GM10248 (cell line): ENCODE data around the gene NFATC3.

Experiments used
- CTCF ChIA-PET: fragments of 300-600 bp; sonication (Branson Sonifier 250); formaldehyde crosslinking; extraction: SDS; loops from one replicate; lab custom pipeline; 2021; ENCODE audit warnings: antibody characterized with exemption; lab: Yijun Ruan, JAX
- POLR2A ChIA-PET: fragments of 350-650 bp; sonication (Branson Sonifier 250); formaldehyde crosslinking; extraction: SDS; loops from one replicate; lab custom pipeline; 2020; ENCODE audit warnings: antibody characterized with exemption; lab: Yijun Ruan, JAX
- DNase-seq: peaks from one replicate; pipeline ENCODE4 v3.0.0; 2012; ENCODE audit errors: extremely low spot score
- TF ChIP-seq, protein P1 (sequence below): IDR thresholded peaks from 2 replicates; pipeline ENCODE4 v1.5.1; 2012; ENCODE audit warnings: mild to moderate bottlenecking, low read depth; ENCODE audit errors: extremely low read depth, missing control alignments, control extremely low read depth

Gene NFATC3

DNA sequence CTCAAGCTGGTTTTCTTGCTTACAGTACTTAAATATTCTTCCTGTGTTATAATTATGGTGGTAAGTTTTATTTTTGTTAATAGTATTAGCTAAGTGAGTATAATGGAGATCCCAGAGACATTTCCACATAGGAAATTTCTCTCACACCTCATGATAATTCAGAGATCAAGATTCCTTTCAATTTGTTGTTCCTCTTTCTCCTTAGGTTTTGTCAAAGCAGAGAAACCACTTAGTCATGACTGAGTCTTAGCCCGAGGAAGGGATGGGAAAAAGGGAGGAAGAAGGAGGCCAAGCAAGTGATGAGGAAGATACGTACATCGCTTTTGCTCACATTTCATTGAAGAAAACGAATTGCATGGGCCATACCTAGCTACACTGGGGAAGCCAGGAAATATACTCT is 132.3 kb downstream of the NFATC3 start:
- TF ChIP-seq, protein P1, sequence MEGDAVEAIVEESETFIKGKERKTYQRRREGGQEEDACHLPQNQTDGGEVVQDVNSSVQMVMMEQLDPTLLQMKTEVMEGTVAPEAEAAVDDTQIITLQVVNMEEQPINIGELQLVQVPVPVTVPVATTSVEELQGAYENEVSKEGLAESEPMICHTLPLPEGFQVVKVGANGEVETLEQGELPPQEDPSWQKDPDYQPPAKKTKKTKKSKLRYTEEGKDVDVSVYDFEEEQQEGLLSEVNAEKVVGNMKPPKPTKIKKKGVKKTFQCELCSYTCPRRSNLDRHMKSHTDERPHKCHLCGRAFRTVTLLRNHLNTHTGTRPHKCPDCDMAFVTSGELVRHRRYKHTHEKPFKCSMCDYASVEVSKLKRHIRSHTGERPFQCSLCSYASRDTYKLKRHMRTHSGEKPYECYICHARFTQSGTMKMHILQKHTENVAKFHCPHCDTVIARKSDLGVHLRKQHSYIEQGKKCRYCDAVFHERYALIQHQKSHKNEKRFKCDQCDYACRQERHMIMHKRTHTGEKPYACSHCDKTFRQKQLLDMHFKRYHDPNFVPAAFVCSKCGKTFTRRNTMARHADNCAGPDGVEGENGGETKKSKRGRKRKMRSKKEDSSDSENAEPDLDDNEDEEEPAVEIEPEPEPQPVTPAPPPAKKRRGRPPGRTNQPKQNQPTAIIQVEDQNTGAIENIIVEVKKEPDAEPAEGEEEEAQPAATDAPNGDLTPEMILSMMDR = no peak
- ChIA-PET POLR2A (no interaction called here), CTCF (interaction anchor here (1.1 to 2.6 kb wide), 7 partner anchors 9 to 550 kb away, joined by 3 to 16 read pairs (median 4); no protein-coding TSS in a partner anchor)
- DNase-seq = no peak

DNA sequence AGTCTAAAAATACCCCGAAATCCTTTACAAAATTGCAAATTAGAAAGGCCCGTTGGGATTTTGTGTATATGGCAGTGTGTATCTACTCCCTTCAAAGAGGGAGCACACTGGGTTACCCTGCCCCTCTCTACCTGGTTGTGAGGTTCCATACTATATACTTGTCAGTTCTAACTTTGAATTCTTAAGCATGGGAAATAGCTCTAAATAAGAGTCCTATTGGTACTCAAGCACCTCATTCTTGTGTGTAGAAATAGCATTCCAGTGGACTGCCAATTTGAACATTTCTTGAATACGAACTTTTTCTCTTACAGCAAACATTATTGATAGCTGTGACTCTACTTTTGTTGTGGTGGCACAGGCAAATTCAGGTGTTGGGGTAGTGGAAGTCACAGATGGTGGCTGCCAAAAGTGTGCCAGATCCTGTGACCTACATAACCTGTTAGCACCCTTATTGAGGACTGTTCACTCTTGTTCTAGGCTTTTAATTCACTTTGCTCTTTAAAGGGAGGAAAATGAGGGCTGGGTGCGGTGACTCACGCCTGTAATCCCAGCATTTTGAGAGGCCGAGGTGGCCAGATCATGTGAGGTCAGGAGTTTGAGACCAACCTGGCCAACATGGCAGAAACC is 134.7 kb downstream of the NFATC3 start:
- ChIA-PET POLR2A (interaction anchor here (0.6 kb wide), 1 partner anchor 100 kb away, joined by 5 read pairs; no protein-coding TSS in a partner anchor), CTCF (interaction anchor here (0.9 to 2.8 kb wide), 4 partner anchors 8 to 547 kb away, joined by 3 to 12 read pairs (median 5); no protein-coding TSS in a partner anchor)
- DNase-seq = no peak
- TF ChIP-seq, protein P1 = no peak

DNA sequence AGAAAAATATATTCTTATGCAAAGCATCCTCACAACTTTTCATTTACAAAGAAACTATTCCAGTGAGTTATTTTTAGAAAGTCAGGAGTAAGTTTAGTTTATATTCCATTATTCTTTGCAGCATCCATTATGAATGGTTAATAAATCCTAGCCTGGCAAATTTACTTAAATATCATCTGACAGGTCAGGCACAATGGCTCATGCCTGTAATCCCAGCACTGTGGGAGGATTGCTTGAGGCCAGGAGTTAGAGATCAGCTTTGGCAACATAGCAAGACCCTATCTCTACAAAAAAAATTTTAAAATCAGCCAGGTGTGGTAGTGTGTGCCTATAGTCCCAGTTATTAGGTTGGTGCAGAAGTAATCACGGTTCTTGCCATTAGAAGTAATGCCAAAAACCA is 137.9 kb downstream of the NFATC3 start:
- no peak for DNase-seq
- ChIA-PET POLR2A (no interaction called here), CTCF (interaction anchor here (1.5 kb wide), 1 partner anchor 12 kb away, joined by 3 read pairs; no protein-coding TSS in a partner anchor)
- TF ChIP-seq, protein P1 = no peak

DNA sequence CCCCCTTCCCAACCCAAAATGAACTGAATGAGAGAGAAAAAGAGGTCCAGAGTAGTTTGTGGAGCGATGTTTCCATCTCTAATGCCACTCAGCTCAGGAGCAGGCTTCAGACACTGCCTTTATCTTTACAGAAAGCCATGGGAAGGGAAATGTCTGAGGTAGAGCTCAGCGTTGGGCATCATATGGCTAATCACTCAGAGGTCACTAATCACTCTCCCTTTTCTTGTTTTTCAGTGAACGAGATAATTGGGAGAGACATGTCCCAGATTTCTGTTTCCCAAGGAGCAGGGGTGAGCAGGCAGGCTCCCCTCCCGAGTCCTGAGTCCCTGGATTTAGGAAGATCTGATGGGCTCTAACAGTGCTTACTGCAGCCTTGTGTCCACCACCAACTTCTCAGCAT is 140.9 kb downstream of the NFATC3 start:
- CTCF ChIA-PET = interaction anchor here (0.9 to 2.4 kb wide), 5 partner anchors 9 to 410 kb away, joined by 3 to 12 read pairs (median 6); partner anchors contain the start of gene PSMB10
- TF ChIP-seq, protein P1 = no peak

DNA sequence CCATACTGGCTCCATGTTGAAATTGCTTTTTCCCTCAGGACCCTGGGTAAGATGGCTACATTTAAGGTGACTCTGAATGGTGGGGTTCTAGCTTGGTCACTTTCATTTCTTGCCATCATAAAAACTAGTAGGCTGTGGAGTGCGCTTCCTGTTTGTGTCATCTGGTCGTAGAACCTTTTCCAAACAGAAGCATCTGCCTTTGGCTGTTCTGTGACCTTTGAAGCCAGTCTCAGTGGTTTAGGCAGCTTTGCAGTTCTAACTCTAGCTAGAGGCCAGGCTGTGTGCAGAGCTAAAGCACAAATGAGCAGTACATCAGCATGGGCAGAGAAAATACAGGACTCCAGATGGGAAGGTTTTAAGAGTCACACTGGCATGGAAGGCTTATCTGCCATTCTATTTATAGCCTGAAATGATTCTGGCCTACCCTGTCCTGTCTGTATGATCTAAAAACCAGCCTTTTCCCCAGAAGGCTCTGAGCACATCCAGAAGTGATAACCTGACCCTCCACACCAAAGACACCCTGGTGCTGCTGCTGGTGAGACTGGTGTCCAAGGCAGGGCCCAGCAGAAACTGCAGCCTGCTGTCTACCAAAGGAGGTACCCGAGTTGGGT is 142.1 kb downstream of the NFATC3 start:
- DNase-seq = no peak
- CTCF ChIA-PET = interaction anchor here (1.3 to 2.4 kb wide), 17 partner anchors 8 to 411 kb away, joined by 3 to 12 read pairs (median 6); no protein-coding TSS in a partner anchor
- POLR2A ChIA-PET = no interaction called here
- TF ChIP-seq, protein P1 = no peak

More for the DNA sequence above, 140.9 kb downstream of the NFATC3 start:
- no peak for DNase-seq
- POLR2A ChIA-PET = no interaction called here

DNA sequence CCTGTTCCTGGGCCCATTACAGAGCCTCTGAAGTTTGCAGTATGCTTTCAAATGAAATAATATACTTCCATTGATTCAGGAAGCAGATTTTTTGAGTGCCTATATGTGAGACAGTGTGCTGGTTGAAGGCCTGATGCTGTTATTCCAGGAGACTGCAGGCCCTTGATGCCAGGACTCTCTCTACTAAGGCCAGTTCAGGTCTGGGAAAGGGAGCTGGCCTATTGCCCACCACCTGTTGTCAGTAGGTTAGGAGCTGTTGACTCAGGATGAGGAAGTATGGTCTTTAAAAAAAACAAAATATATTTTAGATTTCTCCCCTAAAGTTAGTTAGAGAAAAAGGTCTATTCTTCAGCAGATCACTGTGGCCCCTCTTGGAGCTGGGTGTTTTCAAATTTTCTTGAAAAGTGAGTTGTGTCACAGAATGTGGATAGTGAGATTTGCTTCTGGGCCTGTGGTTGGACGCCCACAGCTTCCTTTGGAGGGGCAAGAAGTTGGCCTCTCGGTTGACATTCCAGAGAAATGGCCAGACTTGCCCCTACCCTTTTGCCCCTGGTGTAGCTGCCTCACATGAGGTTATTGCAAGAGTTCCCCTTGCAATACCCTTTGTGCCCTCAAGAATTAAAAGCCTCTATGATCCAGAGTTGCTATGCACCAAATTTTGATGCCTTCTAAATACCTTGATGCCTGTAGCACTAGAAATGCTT is 142.8 kb downstream of the NFATC3 start:
- DNase-seq = no peak
- ChIA-PET POLR2A (no interaction called here), CTCF (interaction anchor here (0.7 to 2.2 kb wide), 36 partner anchors 9 to 412 kb away, joined by 3 to 11 read pairs (median 4); partner anchors contain the start of genes DPEP2NB and SLC7A6)
- TF ChIP-seq, protein P1 = no peak
